ENCODE data around the gene ANAPC4.

ANAPC4 gene

GRCh38 chr4:25417014-25417413 lies 40.0 kb downstream of the ANAPC4 start:
- Histone ChIP-seq H3K9me3 (ENCODE audit: insufficient read depth, low read depth, low read length) (no peaks in the 10 kb centered on the region), H3K27me3 (ENCODE audit: insufficient read depth, low read length) (no peaks in the 10 kb centered on the region), H3K36me3 (ENCODE audit: insufficient read depth, low read depth, low read length) (peaks cover 89% of the 10 kb centered on the region), H3K4me3 (ENCODE audit: low read length) (no peak overlapping the region), H3K4me1 (ENCODE audit: insufficient read depth, low read length) (no peaks in the 10 kb centered on the region), H3K27ac (ENCODE audit: low read length) (no peak overlapping the region), H3K9ac (ENCODE audit: low read depth, low read length) (no peak overlapping the region)

GRCh38 chr4:25420931-25421330 lies 43.9 kb downstream of the ANAPC4 start:
- no peak overlapping the region for H3K4me3 ChIP-seq (ENCODE audit: low read length)
- H3K27ac ChIP-seq (ENCODE audit: low read length), result no peak overlapping the region
- H3K36me3 ChIP-seq (ENCODE audit: insufficient read depth, low read depth, low read length), result peaks cover 50% of the 10 kb centered on the region
- H3K9me3 ChIP-seq (ENCODE audit: insufficient read depth, low read depth, low read length), result no peaks in the 10 kb centered on the region
- no peak overlapping the region for H3K9ac ChIP-seq (ENCODE audit: low read depth, low read length)
- no peaks in the 10 kb centered on the region for H3K27me3 ChIP-seq (ENCODE audit: insufficient read depth, low read length)
- H3K4me1 ChIP-seq (ENCODE audit: insufficient read depth, low read length), result no peaks in the 10 kb centered on the region

- H3K4me1 ChIP-seq (ENCODE audit: insufficient read depth, low read length), result no peaks in the 10 kb centered on the region
- no peaks in the 10 kb centered on the region for H3K27me3 ChIP-seq (ENCODE audit: insufficient read depth, low read length)
- no peak overlapping the region for H3K27ac ChIP-seq (ENCODE audit: low read length)
- no peak overlapping the region for H3K4me3 ChIP-seq (ENCODE audit: low read length)
- H3K9me3 ChIP-seq (ENCODE audit: insufficient read depth, low read depth, low read length), result no peaks in the 10 kb centered on the region
- no peak overlapping the region for H3K9ac ChIP-seq (ENCODE audit: low read depth, low read length)
- peaks cover 40% of the 10 kb centered on the region for H3K36me3 ChIP-seq (ENCODE audit: insufficient read depth, low read depth, low read length)
These were observed 44.9 kb downstream of the ANAPC4 start for GRCh38 chr4:25421816-25422525.

- Histone ChIP-seq H3K9me3 (ENCODE audit: insufficient read depth, low read depth, low read length) (no peaks in the 10 kb centered on the region), H3K36me3 (ENCODE audit: insufficient read depth, low read depth, low read length) (peaks cover 24% of the 10 kb centered on the region), H3K4me3 (ENCODE audit: low read length) (no peak overlapping the region)
These were observed 46.5 kb downstream of the ANAPC4 start for GRCh38 chr4:25423548-25423947.

GRCh38 chr4:25424539-25425228 lies 47.6 kb downstream of the ANAPC4 start:
- Histone ChIP-seq H3K4me1 (ENCODE audit: insufficient read depth, low read length) (no peaks in the 10 kb centered on the region), H3K27ac (ENCODE audit: low read length) (no peak overlapping the region), H3K9me3 (ENCODE audit: insufficient read depth, low read depth, low read length) (no peaks in the 10 kb centered on the region), H3K27me3 (ENCODE audit: insufficient read depth, low read length) (no peaks in the 10 kb centered on the region), H3K4me3 (ENCODE audit: low read length) (no peak overlapping the region), H3K9ac (ENCODE audit: low read depth, low read length) (no peak overlapping the region), H3K36me3 (ENCODE audit: insufficient read depth, low read depth, low read length) (0 out of 2 replicates have a peak, but pooled peaks cover 13% of the 10 kb centered on the region)

More at GRCh38 chr4:25423548-25423947, 46.5 kb downstream of the ANAPC4 start:
- no peak overlapping the region for H3K27ac ChIP-seq (ENCODE audit: low read length)
- no peaks in the 10 kb centered on the region for H3K27me3 ChIP-seq (ENCODE audit: insufficient read depth, low read length)
- H3K4me1 ChIP-seq (ENCODE audit: insufficient read depth, low read length), result no peaks in the 10 kb centered on the region
- no peak overlapping the region for H3K9ac ChIP-seq (ENCODE audit: low read depth, low read length)

GRCh38 chr4:25425361-25425760 lies 48.3 kb downstream of the ANAPC4 start:
- H3K4me1 ChIP-seq (ENCODE audit: insufficient read depth, low read length), result no peaks in the 10 kb centered on the region
- no peaks in the 10 kb centered on the region for H3K9me3 ChIP-seq (ENCODE audit: insufficient read depth, low read depth, low read length)
- H3K27me3 ChIP-seq (ENCODE audit: insufficient read depth, low read length), result no peaks in the 10 kb centered on the region
- no peak overlapping the region for H3K4me3 ChIP-seq (ENCODE audit: low read length)
- no peak overlapping the region for H3K9ac ChIP-seq (ENCODE audit: low read depth, low read length)
- H3K36me3 ChIP-seq (ENCODE audit: insufficient read depth, low read depth, low read length), result 0 out of 2 replicates have a peak, but pooled peaks cover 12% of the 10 kb centered on the region
- no peak overlapping the region for H3K27ac ChIP-seq (ENCODE audit: low read length)

GRCh38 chr4:25427871-25428270 lies 50.8 kb downstream of the ANAPC4 start:
- H3K4me3 ChIP-seq (ENCODE audit: low read length), result no peak overlapping the region

GRCh38 chr4:25430630-25431029 lies 53.6 kb downstream of the ANAPC4 start:
- Histone ChIP-seq H3K9me3 (ENCODE audit: insufficient read depth, low read depth, low read length) (no peaks in the 10 kb centered on the region), H3K27ac (ENCODE audit: low read length) (no peak overlapping the region), H3K4me1 (ENCODE audit: insufficient read depth, low read length) (no peaks in the 10 kb centered on the region), H3K36me3 (ENCODE audit: insufficient read depth, low read depth, low read length) (no peaks in the 10 kb centered on the region), H3K4me3 (ENCODE audit: low read length) (no peak overlapping the region), H3K9ac (ENCODE audit: low read depth, low read length) (no peak overlapping the region), H3K27me3 (ENCODE audit: insufficient read depth, low read length) (no peaks in the 10 kb centered on the region)

More at GRCh38 chr4:25427871-25428270, 50.8 kb downstream of the ANAPC4 start:
- no peaks in the 10 kb centered on the region for H3K9me3 ChIP-seq (ENCODE audit: insufficient read depth, low read depth, low read length)
- no peak overlapping the region for H3K9ac ChIP-seq (ENCODE audit: low read depth, low read length)
- H3K27ac ChIP-seq (ENCODE audit: low read length), result no peak overlapping the region
- H3K36me3 ChIP-seq (ENCODE audit: insufficient read depth, low read depth, low read length), result no peaks in the 10 kb centered on the region
- H3K4me1 ChIP-seq (ENCODE audit: insufficient read depth, low read length), result no peaks in the 10 kb centered on the region
- H3K27me3 ChIP-seq (ENCODE audit: insufficient read depth, low read length), result no peaks in the 10 kb centered on the region

- H3K9me3 ChIP-seq (ENCODE audit: insufficient read depth, low read depth, low read length), result no peaks in the 10 kb centered on the region
- H3K4me3 ChIP-seq (ENCODE audit: low read length), result no peak overlapping the region
- no peak overlapping the region for H3K27ac ChIP-seq (ENCODE audit: low read length)
- no peaks in the 10 kb centered on the region for H3K36me3 ChIP-seq (ENCODE audit: insufficient read depth, low read depth, low read length)
- H3K4me1 ChIP-seq (ENCODE audit: insufficient read depth, low read length), result no peaks in the 10 kb centered on the region
- H3K27me3 ChIP-seq (ENCODE audit: insufficient read depth, low read length), result no peaks in the 10 kb centered on the region
- H3K9ac ChIP-seq (ENCODE audit: low read depth, low read length), result no peak overlapping the region
These were observed 57.1 kb downstream of the ANAPC4 start for GRCh38 chr4:25433966-25434827.

GRCh38 chr4:25437926-25438325 lies 60.9 kb downstream of the ANAPC4 start:
- H3K36me3 ChIP-seq (ENCODE audit: insufficient read depth, low read depth, low read length), result no peaks in the 10 kb centered on the region
- H3K9me3 ChIP-seq (ENCODE audit: insufficient read depth, low read depth, low read length), result no peaks in the 10 kb centered on the region
- no peaks in the 10 kb centered on the region for H3K4me1 ChIP-seq (ENCODE audit: insufficient read depth, low read length)
- no peak overlapping the region for H3K9ac ChIP-seq (ENCODE audit: low read depth, low read length)
- H3K4me3 ChIP-seq (ENCODE audit: low read length), result no peak overlapping the region
- H3K27me3 ChIP-seq (ENCODE audit: insufficient read depth, low read length), result no peaks in the 10 kb centered on the region
- H3K27ac ChIP-seq (ENCODE audit: low read length), result no peak overlapping the region

GRCh38 chr4:25439918-25440477 lies 62.9 kb downstream of the ANAPC4 start:
- Histone ChIP-seq H3K9me3 (ENCODE audit: insufficient read depth, low read depth, low read length) (no peaks in the 10 kb centered on the region), H3K9ac (ENCODE audit: low read depth, low read length) (no peak overlapping the region), H3K27ac (ENCODE audit: low read length) (no peak overlapping the region), H3K36me3 (ENCODE audit: insufficient read depth, low read depth, low read length) (no peaks in the 10 kb centered on the region), H3K4me3 (ENCODE audit: low read length) (no peak overlapping the region), H3K4me1 (ENCODE audit: insufficient read depth, low read length) (no peaks in the 10 kb centered on the region), H3K27me3 (ENCODE audit: insufficient read depth, low read length) (no peaks in the 10 kb centered on the region)
